Naive thymus-derived CD8-positive, alpha-beta T cell (primary cell): ENCODE results near the gene C6orf136. TPM values are rescaled to one million over a fixed set of nuclear protein-coding genes. Genes with fewer than 3 reads are reported as not detected.
A peak's percentile ranks its signal among the peaks of the same experiment; 100 is the strongest.

Experiments
- ATAC-seq, 2 donors: fragments of 150-1000 bp; cut with Tn5 transposase in 1 of 2; sonication (Bioruptor Pico), chemical (Tn5 transposase) in 1 of 2; 1 replicate in 1 of 2; 2 replicates in 1 of 2; pipeline ENCODE4 v1.10.0; 2021; ENCODE audit warnings: mild to moderate bottlenecking in 2 of 2, moderate library complexity in 2 of 2
- POLR2A ChIA-PET: fragments of 350-600 bp; sonication (Branson Sonifier 250); formaldehyde crosslinking; loops from one replicate; lab custom pipeline; 2021; ENCODE audit warnings: antibody characterized with exemption; lab: Charles Lee
- DNase-seq, 10 donors: peaks; one replicate each; pipeline versions ENCODE4 v3.0.0 to v3.0.0-alpha.2; 2020 to 2022
- H3K27ac Mint-ChIP-seq, 10 donors: one replicate each; pipeline ENCODE4 v1.8.0; 2020 to 2022; ENCODE audit warnings: mild to moderate bottlenecking in 10 of 10, mixed read lengths in 10 of 10, moderate library complexity in 4 of 10, inconsistent platforms in 1 of 10
- H3K27me3 Mint-ChIP-seq, 5 donors: one replicate each; pipeline ENCODE4 v1.8.0; 2021 to 2022; ENCODE audit warnings: mixed read lengths in 5 of 5
- H3K36me3 Mint-ChIP-seq, 3 donors: one replicate each; pipeline ENCODE4 v1.8.0; 2020 to 2022; ENCODE audit warnings: mixed read lengths in 3 of 3, mild to moderate bottlenecking in 2 of 3, inconsistent platforms in 1 of 3
- H3K4me1 Mint-ChIP-seq, 4 donors: one replicate each; pipeline ENCODE4 v1.8.0; 2021 to 2022; ENCODE audit warnings: mixed read lengths in 4 of 4
- H3K4me3 Mint-ChIP-seq, 10 donors: one replicate each; pipeline ENCODE4 v1.8.0; 2020 to 2022; ENCODE audit warnings: mild to moderate bottlenecking in 10 of 10, mixed read lengths in 10 of 10, moderate library complexity in 6 of 10, inconsistent platforms in 1 of 10
- H3K9me3 Mint-ChIP-seq, 9 donors: one replicate each; pipeline ENCODE4 v1.8.0; 2020 to 2022; ENCODE audit warnings: mixed read lengths in 9 of 9, mild to moderate bottlenecking in 3 of 9, inconsistent platforms in 1 of 9, moderate library complexity in 1 of 9
- polyA plus RNA-seq, 3 donors: library from polyadenylated mRNA; unstranded; fragments of 300-500 nt; fragmentation: Illumina TruSeq; gene quantifications; one replicate each; pipeline ENCODE4 v1.2.3, GENCODE V29; 2021
- total RNA-seq, 8 experiments: library from RNA in 2 of 8; stranded (reverse) in 2 of 8; gene quantifications; one replicate each; pipeline ENCODE4 v1.2.3 and lab custom pipeline; 2021 to 2026

The C6orf136 gene
- total and polyA plus RNA-seq, 5 experiments from 2014 or later, result 5.6 to 30.9 (median 23.2) TPM

DNA sequence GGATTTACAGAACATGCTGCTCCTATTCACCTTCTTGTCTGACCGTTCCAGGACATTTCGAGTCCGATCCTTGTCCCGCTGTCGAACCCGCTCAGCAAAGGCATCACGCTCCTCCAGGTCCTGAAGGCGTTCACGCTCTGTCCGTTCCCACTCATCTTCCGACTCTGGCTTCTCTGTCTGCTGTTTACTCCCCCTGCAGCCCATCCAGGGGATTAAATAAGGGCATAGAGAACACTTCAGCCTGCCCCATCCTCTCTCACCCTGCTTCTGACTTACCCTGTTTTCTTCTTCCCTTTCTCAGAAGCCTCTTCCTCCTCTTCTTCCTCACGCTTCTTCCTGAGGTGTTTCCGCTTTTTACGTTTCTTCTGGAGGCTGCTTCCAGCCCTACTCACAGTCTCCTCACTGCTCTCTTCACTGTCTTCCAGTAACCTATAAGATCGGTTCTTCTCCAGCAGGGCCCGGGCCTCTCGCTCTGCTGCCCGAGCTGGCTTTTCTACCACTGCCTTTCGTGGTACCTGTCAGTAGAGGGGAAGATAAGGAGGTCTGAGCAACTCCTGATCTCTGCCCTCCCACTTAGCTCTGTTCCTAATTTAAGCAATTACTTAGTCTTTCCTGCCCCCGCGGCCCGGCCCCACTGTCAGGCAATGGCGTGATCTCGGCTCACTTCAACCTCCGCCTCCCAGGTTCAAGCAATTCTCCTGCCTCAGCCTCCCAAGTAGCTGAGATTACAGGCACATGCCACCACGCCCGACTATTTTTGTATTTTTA lies 24.0 kb downstream of the C6orf136 start:
- Mint-ChIP-seq H3K4me3 (peak overlapping the region; percentile 68 to 91 (median 86)), H3K27ac (peak overlapping the region; percentile 47 to 83 (median 62)), H3K4me1 (peaks cover 25 to 47% (median 38%) of the 10 kb centered on the region in 4 donors), H3K9me3 (no peaks in the 10 kb centered on the region), H3K36me3 (peaks cover 4 to 50% (median 9%) of the 10 kb centered on the region in 3 donors), H3K27me3 (no peaks in the 10 kb centered on the region)
- DNase-seq, result no peak
- POLR2A ChIA-PET, result interaction anchor here (0.6 to 15.2 kb wide), 9 partner anchors 10 to 345 kb away, joined by 3 to 594 read pairs (median 5); partner anchors contain the start of genes MDC1, MRPS18B, PPP1R10 and TUBB
- ATAC-seq, result no peak

DNA sequence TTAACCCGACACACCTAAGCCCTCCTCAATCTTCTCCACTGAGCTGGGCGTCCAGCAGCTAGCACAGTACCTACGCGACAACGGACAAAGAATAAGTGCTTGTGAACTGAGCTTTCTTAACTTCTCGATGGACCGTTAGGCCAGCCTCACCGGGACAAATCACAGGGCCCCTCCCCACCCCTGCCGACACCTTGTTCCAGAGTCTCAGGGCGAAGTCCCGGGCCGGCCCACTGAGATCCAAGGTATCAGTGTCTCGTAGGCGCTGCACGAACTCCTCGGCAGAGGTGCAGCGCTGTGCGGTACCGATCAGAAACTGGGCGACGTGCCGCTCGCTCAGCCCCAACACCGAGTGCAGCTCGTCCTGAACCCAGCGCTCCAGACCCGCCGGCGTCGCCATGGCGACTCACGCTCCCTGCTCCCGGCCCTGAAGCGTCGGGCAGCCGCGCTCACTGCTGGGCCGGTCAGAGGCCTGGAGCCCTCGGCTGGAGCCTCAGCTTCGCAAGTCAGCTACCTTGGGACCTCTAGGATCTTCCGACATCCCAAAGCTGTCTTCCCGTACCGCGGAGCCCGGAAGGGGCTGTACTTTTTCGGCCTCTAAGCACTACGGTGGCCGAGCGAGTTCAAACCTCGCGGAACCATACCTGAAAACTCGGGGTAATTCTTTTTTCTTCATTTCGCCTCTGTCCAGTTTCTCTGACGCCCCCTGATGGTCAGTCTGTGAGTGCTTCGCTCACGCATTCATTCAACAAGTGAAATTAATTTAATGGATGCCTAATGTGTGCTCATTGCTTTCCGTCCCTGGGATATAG lies 25.7 kb downstream of the C6orf136 start, which contains the start of gene DHX16:
Gene DHX16, minus strand, starts transcription at position 562 of the 809 bp plus-strand sequence. Its CDS starts 165 bp downstream, at position 397.
- H3K4me1 Mint-ChIP-seq, result peaks cover 23 to 46% (median 41%) of the 10 kb centered on the region in 4 donors
- peak; percentile 80 to 85 for ATAC-seq
- peaks cover 7 to 49% (median 12%) of the 10 kb centered on the region in 3 donors for H3K36me3 Mint-ChIP-seq
- peak within 1 kb of the TSS; percentile 76 to 95 (median 90) for H3K4me3 Mint-ChIP-seq
- no peaks in the 10 kb centered on the region for H3K27me3 Mint-ChIP-seq
- POLR2A ChIA-PET, result interaction anchor here (0.7 to 15.2 kb wide), 18 partner anchors 10 to 243 kb away, joined by 3 to 594 read pairs (median 3); partner anchors contain the start of genes C6orf136, GNL1, MDC1 and MRPS18B
- peak; percentile 76 to 94 (median 86) for DNase-seq
- peak within 1 kb of the TSS; percentile 74 to 96 (median 90) for H3K27ac Mint-ChIP-seq
- H3K9me3 Mint-ChIP-seq, result no peaks in the 10 kb centered on the region

DNA sequence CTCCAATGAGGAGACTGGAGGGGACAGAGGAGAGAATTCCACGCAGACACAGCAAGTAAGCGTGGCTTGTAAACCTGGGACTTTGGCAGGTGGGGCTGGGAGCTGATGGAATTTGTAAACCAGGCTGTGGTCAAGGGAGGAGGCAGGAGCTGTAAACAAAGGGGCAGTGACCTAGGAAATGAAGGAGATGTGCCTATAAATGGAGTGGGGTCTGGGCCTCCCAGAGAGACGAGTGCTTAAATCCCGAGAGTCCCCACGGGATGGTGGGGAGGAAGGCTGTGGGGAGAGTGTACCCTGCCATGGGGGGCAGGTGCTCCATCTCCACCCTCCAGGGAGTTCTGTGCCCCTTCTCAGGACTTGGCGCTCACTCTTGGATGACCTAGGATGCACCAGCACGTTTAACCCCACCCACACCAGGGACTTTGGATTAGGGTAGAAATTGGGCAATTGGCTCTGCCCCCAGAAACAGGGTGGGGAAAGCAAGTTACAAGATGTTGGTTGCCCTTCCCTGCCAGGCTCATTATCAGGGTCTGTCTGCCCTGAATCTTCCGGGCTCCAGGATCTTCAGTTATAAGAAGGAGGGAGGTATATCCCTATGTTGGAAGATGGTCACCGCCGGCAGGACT lies 29.8 kb downstream of the C6orf136 start:
- POLR2A ChIA-PET, result interaction anchor here (15.2 kb wide), 1 partner anchor 41 kb away, joined by 594 read pairs; the partner anchor contains the start of genes MDC1 and TUBB
- H3K27me3 Mint-ChIP-seq, result no peaks in the 10 kb centered on the region
- H3K9me3 Mint-ChIP-seq, result no peaks in the 10 kb centered on the region
- no peak for DNase-seq
- H3K4me3 Mint-ChIP-seq, result peak overlapping the region in 1 of 10 donors; percentile 26
- peaks cover 17 to 59% (median 53%) of the 10 kb centered on the region in 4 donors for H3K4me1 Mint-ChIP-seq
- H3K27ac Mint-ChIP-seq, result peak overlapping the region in 9 of 10 donors; percentile 13 to 87 (median 66)
- H3K36me3 Mint-ChIP-seq, result peaks cover 5 to 54% (median 16%) of the 10 kb centered on the region in 3 donors
- ATAC-seq, result no peak

GRCh38 chr6:30678964-30679726 lies 32.2 kb downstream of the C6orf136 start:
- no peaks in the 10 kb centered on the region for H3K9me3 Mint-ChIP-seq
- H3K27ac Mint-ChIP-seq, result peak overlapping the region; percentile 77 to 99 (median 98)
- POLR2A ChIA-PET, result interaction anchor here (0.7 to 15.2 kb wide), 17 partner anchors 11 to 973 kb away, joined by 3 to 594 read pairs (median 4); partner anchors contain the start of genes BAG6, MDC1, MRPS18B and NRM
- no peaks in the 10 kb centered on the region for H3K27me3 Mint-ChIP-seq
- peaks cover 5 to 56% (median 24%) of the 10 kb centered on the region in 3 donors for H3K36me3 Mint-ChIP-seq
- ATAC-seq, result peak; percentile 51 to 54
- peak; percentile 84 to 98 (median 92) for DNase-seq
- H3K4me1 Mint-ChIP-seq, result peaks cover 21 to 60% (median 47%) of the 10 kb centered on the region in 4 donors
- H3K4me3 Mint-ChIP-seq, result peak overlapping the region; percentile 94 to 100 (median 99)

DNA sequence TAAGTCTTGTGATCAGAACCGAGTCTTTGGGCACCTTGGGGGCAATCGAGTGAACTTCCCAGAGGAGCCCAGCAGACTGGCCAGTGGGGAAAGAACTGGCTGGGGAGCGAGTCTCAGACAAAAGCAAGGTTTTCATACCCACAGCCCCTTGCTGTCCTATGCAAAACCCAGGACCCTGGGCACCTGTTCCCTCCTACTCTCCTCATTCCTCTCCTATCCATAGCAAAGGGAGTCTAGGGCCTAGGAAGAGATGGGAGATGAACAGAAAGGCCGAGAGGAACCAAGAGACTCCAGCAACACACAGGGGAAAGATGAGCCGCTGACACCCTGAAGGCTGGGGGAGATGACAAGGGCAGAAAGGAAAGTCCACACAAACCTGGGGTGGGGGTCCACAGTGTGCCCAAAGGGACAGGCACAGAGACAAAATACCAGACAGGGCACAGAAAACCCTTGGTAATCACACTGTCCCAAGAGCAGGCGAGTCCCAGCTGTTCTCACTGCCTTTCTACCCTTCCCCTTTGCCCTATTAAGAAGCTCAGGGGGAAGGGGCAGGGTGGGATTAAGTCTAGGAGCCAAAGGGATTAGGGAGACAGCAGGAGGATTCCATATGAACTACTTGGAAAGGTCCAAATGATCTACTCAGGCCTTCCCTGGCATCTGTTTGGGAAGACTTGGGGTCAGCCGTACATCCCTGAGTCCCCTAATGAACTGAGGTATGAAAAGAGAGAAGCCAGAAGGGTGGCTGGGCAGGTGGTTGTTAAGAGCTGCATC lies 33.0 kb downstream of the C6orf136 start:
- Mint-ChIP-seq H3K27me3 (no peaks in the 10 kb centered on the region), H3K36me3 (peaks cover 6 to 56% (median 24%) of the 10 kb centered on the region in 3 donors), H3K9me3 (no peaks in the 10 kb centered on the region), H3K4me1 (peaks cover 22 to 64% (median 46%) of the 10 kb centered on the region in 4 donors), H3K4me3 (peak overlapping the region; percentile 94 to 100 (median 99)), H3K27ac (peak overlapping the region; percentile 93 to 99 (median 98))
- DNase-seq (peak in 1 of 10 donors; percentile 5), ATAC-seq (no peak)
- POLR2A ChIA-PET, result interaction anchor here (0.6 to 15.2 kb wide), 12 partner anchors 8 to 150 kb away, joined by 3 to 594 read pairs (median 6); partner anchors contain the start of genes MDC1, MRPS18B, NRM and PPP1R10

- H3K27ac Mint-ChIP-seq, result peak overlapping the region; percentile 93 to 99 (median 98)
- H3K9me3 Mint-ChIP-seq, result no peaks in the 10 kb centered on the region
- peak overlapping the region; percentile 94 to 100 (median 99) for H3K4me3 Mint-ChIP-seq
- ATAC-seq (no peak), DNase-seq (peak in 1 of 10 donors; percentile 15)
- H3K27me3 Mint-ChIP-seq, result no peaks in the 10 kb centered on the region
- H3K4me1 Mint-ChIP-seq, result peaks cover 29 to 63% (median 39%) of the 10 kb centered on the region in 4 donors
- POLR2A ChIA-PET, result interaction anchor here (0.6 to 15.2 kb wide), 12 partner anchors 10 to 191 kb away, joined by 3 to 594 read pairs (median 10); partner anchors contain the start of genes MDC1, MRPS18B, NRM and PPP1R10
- peaks cover 8 to 44% (median 15%) of the 10 kb centered on the region in 3 donors for H3K36me3 Mint-ChIP-seq
These were observed 34.8 kb downstream of the C6orf136 start for GRCh38 chr6:30681766-30682142.

DNA sequence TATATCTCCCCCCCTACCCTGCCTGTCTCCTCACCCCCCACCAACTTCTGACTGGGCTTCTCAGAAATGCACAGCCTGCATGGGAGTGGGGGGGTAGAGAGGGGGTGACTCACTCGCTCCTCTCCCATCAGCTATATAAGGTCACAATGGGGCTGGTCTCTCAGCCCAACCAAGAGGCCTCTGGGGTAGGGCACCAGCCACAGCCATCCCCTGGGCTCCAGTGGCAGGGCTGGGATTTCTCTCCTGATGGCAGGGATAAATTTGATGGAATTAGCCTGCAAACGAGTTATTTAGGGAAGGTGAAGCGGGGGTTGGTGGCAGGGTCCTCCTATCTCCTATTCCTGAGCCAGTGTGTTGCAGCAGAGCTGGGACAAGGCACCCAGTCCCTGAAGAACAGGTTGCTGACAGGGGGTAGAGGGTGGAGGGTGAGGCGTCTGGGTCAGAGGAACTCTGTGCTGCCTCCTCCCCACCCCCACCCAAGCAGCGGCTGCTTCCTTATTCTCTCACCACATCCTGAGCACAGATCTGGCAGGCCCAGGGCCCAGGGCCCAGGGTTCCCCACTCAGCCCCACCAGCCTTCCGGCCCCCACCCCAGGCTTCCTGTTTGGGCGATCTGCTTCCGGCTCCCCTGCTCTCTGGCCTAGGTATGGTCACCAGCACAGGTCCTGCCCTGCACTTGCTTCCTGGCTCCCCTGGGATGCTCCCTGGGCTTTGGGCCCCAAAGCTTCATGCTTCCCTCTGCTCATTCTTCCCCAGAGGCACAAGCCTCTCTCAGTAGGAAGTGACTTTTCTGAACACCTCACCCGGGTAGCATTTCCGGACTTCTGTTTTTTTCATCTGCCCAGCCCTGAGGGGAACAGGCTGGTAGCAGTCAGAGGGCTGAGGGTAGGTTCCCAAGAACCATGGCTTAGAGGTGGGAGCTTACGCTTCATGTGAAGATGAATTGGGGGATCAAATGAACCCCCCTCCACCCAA lies 35.5 kb downstream of the C6orf136 start:
- peak; percentile 71 to 93 (median 85) for DNase-seq
- H3K36me3 Mint-ChIP-seq, result peaks cover 8 to 37% (median 15%) of the 10 kb centered on the region in 3 donors
- H3K4me1 Mint-ChIP-seq, result peaks cover 29 to 60% (median 40%) of the 10 kb centered on the region in 4 donors

DNA sequence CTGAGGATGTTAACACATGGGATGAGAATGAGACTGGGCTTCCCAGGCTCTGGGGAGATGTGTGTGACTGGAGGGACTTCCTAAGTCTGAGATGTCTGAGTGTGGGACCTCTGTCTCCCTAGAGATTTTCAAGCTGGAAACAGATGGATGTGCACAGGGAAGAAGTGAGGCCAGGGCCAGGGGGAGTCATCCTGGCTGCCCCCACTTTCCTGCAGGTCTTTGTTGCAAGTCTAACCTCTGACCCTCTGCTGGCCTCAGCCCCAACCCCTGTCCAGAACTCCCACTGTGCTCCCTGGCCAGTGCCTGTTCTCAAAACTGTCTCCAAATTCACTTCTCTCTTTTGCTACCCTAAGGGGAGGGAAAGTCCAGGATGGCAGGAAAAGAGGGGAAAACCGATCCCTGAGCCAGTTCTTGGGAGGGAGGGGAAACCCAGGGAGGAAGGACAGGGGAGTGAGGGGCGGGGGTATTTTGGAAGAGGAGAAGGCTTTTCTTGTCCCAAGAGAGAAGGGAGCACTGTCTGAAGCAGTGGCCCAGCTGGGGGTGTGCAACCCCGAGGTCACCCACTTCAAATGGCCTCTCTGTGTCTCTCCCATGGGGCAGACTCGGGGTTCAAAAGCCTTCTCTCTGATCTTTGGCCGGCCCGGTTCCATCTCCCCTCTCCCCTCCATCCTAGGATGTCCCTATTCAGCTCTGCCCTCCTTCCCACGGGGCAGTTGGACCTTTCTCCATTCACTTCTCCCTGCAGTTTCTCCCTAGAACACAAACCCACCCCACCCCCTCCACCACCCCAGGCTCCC lies 36.4 kb downstream of the C6orf136 start:
- Mint-ChIP-seq H3K27ac (peak overlapping the region; percentile 93 to 99 (median 98)), H3K9me3 (no peaks in the 10 kb centered on the region), H3K4me1 (peaks cover 37 to 69% (median 45%) of the 10 kb centered on the region in 4 donors), H3K27me3 (no peaks in the 10 kb centered on the region), H3K36me3 (peaks cover 8 to 29% (median 15%) of the 10 kb centered on the region in 3 donors), H3K4me3 (peak overlapping the region; percentile 94 to 100 (median 99))
- no peak for ATAC-seq
- DNase-seq, result no peak
- POLR2A ChIA-PET, result interaction anchor here (0.8 to 15.2 kb wide), 12 partner anchors 8 to 192 kb away, joined by 3 to 594 read pairs (median 10); partner anchors contain the start of genes DHX16, MDC1, NRM and TUBB

More for the DNA sequence above, 35.5 kb downstream of the C6orf136 start:
- Mint-ChIP-seq H3K9me3 (no peaks in the 10 kb centered on the region), H3K27me3 (no peaks in the 10 kb centered on the region), H3K4me3 (peak overlapping the region; percentile 94 to 100 (median 99)), H3K27ac (peak overlapping the region; percentile 93 to 99 (median 98))
- peak; percentile 65 to 81 for ATAC-seq
- POLR2A ChIA-PET, result interaction anchor here (0.6 to 15.2 kb wide), 16 partner anchors 9 to 191 kb away, joined by 3 to 594 read pairs (median 9); partner anchors contain the start of genes DHX16, MDC1, MRPS18B and NRM
